GM21528 (cell line): Measurements from ENCODE around the gene NRSN1.
"Not testable (repeated sequence)": the region's sequence is repeated elsewhere in the genome, so short reads cannot be mapped to it uniquely, and the experiment has no call there.

Source experiments
- ATAC-seq: cut with Tn5 transposase; IDR thresholded peaks from one replicate; pipeline ENCODE4 v1.9.1; 2021; ENCODE audit warnings: mild to moderate bottlenecking, moderate library complexity; ENCODE audit not compliant: unreplicated experiment, low FRiP score

Gene NRSN1

DNA sequence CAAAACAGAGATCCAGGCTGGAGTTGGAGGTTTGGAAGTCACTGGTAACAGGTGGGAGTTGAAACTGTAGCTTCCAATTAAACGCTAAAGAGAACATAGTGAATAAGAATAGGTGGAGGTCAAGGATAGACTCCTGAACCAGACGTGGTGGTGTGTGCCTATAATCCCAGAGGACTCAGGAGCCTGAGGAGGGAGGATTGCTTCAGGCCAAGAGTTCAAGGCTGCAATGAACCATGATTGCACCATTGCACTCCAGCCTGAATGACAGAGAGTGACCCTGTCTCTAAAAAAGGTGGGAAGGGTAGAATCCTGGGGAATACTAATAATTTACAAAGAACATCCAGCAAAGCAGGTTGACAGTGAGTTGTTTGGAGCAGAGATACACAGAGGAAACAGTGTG is 13.6 kb downstream of the NRSN1 start:
- ATAC-seq = no peak

DNA sequence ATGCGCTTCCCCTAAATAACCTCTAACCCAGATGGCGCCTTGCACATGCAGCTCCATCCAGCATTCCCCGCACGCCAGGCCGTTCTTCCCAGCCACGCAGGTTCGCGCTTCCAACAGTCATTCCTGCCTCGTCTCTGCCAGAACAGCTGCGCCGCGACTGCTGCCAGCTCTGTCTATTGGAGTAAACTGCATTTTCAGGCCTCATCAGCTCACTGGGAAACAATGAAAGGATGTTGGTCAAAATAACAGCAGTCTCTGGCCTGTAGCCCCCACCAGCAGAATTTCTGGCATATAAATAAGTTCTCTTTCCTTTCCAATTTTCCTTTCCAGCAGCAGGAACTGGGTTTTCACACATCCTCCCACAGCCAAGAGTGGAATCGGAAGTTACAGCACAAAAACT is 14.6 kb downstream of the NRSN1 start:
- ATAC-seq = no peak

DNA sequence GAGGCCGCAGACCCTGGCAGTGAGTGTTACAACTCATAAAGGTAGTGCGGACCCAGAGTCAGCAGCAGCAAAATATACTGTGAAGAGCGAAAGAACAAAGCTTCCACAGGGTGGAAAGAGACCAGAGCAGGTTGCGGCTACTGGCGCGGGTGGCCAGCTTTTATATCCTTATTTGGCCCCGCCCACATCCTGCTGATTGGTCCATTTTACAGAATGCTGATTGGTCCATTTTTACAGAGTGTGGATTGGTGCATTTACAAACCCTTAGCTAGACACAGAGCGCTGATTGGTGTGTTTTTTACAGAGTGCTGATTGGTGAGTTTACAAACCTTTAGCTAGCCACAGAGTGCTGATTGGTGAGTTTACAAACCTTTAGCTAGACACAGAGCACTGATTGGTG is 16.7 kb downstream of the NRSN1 start:
- ATAC-seq = not testable (repeated sequence)

DNA sequence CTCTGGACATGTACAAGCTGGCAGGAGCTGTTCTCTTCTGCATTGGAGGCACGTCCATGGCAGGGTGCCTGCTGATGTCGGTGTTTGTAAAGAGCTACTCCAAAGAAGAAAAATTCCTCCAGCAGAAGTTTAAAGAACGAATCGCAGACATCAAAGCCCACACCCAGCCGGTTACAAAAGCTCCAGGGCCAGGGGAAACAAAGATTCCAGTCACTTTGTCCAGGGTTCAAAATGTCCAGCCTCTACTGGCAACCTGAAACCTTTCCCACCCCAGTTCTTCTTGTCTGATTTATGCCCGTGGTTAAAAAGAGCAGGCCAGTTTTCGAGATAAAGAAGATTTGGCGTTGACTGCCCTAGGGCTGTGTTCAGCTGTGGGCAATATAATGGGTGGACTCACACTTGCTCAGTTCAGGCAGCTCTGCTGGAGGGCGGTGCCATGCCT is 19.7 kb downstream of the NRSN1 start:
- ATAC-seq = no peak

DNA sequence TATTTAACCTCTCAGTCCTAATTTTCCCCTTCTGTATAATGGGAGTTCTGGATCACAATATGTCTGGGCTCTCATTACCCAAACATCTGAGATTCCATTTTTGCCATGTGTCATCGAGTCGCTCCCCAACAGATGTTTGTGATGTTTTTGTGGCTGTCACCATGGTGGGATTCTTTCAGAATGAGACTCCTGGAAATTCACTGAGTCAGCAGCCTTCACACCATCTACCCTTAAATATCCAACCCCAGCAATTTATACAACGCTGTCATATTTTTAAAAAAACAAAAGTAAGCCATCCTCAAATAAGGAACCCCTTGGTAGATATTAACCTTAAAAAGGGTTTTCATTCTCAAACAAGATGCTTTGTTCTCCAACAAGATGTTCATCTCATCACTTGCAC is 20.9 kb downstream of the NRSN1 start:
- ATAC-seq = no peak

DNA sequence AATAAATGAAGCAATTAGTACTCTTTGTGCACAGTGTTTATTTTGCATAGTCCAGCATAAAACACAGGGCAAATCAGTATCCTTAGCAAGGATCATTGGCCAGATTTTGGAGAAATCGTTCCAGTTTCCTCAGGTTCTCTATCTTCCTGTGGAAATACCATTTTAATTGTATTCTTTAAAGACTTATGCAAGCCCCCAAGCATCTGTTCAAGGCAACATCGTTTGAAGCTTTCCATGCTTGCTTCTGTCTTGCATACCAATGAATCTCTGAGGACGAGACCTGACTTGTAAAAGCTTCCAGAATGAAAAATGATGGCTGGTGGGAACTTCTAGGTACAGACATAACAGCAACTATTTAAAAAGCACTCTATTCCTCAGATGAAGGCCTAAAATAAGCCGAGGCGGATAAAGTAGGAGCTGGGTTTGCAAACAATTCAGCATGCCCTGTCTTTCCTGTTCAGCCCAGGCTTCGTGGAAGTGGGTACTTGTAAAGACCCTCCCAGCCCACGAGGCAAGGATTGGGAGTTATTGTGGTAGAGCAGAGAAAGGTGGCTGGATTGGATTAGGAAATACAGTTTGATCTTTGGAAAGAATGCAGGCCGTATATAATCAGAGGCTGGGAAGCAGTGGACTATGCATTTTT is 21.6 kb downstream of the NRSN1 start:
- no peak for ATAC-seq

DNA sequence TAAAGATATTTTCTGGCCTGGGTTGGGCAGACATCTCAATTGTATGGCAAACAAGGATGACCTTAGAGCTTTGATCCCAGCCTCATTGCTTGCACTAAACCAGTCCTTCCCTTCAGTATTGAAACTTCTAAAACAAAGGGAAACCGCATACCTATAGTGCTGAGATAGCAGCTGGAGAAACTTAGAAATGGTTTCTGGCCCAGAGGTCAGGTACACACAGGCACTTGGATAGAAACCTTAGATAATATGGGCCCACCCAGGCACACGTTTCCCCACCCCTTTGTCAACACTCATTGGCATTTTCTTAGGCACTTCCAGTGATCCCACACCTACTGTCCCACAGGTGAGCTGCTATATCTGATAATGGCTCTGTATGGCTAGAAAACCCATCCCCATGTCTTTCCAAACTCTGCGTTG is 22.1 kb downstream of the NRSN1 start:
- no peak for ATAC-seq

DNA sequence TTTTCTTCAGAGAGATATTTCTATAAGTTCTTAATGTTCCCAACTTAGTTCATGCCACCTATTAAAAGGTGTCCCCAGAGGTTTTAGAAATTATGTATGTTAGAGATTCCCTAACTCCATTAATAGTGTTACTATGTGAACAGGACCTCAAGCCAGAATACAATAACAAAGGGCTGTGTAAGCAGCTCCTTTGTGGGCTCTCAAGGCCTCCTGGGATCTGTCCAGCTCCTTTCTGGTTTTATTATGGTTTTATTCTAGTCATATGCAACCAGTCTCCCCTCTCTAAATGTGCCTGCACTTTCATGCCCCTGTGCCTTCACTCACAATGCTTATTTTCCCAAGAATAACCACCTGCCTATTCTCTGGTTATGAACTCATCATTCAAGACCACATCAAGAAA is 22.7 kb downstream of the NRSN1 start:
- ATAC-seq = no peak

DNA sequence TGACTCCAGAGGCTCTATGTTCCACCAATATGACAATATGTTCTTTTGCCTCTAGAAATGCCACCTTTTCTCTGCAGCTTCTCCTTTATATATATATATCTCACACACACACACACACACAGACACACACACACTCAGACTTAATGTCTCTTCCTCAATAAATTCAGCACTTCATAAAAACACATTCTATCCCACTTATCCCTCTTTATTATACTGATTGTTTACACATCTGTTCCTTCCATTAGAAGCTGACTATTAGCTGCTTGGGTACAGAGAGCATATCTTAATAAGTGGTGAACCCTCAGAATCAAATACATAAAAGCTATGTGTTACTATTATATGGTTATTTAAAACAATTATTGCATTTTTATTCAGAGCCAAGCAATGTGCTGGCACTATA is 23.3 kb downstream of the NRSN1 start:
- no peak for ATAC-seq

DNA sequence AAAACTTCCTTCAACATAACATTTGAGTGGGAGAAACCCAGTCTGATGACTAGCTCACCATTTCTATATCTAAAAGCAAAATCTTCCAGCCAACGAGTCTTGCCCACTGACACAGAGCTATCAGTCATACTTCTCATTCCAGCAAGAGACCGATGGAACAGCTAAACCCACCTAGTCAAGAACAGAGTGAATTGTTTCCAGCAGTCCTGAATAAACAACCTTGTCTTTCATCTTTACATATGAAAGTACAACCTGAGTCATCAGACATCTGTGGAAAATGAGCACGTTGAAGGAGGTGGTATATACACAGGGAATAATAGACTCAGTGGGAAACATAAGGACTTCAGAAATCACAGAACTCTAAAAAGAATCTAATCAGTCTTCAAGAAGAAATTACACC is 23.8 kb downstream of the NRSN1 start:
- no peak for ATAC-seq

DNA sequence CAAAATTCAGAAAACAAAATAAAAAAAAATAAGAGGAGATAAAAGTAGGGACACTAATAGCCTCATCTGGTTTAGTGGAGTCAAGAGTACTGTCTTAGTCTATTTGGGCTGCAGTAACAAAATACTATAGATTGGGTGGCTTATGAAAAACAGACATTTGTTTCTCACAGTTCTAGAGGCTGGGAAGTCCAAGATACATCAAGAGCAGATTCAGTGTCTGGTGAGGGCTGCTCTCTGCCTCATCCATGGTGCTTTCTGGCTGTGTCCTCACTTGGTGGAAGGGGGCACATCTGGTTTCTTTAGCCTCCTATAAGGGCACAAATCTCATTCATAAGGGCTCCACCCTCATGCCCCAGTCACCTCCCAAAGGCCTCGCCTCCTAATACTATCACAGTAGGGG is 26.0 kb downstream of the NRSN1 start:
- ATAC-seq = no peak

DNA sequence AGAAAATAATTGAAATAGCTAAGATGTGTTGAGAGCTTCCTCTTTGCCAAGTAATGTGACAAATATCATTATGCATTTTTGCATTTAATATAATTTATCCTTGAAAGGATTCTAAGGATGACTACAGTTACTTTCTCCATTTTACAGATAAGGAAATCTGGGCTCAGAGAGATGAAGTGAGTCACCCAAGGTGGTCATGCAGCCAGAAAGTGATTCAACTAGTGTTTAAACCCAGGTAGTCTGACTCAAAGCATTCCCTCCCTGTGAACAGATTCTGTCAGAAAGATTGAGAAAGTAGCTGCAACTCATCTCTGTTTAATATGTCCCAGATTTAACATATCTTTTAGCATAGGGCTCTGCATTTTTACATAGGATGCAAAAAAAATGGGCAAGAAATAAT is 28.1 kb downstream of the NRSN1 start:
- ATAC-seq = no peak

DNA sequence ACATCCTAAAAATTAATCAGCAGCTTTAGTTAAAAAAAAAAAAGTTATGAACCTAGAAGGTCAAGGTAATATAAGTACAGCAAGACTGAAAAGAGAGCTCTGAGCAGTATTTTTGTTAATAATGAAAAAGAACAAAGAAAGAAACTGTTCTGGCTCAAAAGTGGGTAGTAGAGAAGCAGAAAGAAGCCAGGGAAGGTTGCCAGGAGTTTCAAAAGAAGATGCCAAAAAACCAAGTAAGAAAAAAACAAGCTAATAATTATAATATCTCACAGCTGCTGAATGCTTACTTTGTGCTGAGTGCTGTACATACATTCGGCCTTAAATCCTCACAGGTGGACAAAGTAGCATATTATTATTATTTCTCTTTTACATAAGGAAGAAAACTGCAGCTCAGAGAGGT is 31.9 kb downstream of the NRSN1 start:
- ATAC-seq = no peak

DNA sequence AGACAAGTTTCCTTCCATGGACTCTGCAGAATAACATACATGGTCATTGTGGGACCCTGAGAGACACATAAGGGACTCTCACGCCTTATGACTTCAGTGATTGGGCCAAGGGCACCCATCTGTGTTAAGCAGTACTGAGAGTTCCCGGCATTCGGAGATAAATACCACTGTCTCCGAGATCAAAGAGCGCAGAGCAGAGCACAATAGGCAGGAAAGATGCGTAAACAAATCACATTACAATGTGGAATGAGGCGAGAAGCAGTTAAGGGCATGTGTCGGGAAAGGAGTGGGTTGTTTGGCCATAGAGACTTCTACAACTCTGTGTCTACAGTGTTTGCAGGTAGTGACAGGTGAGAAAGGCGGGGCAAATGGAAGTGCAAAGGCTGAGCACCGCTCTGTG is 57.6 kb downstream of the NRSN1 start:
- ATAC-seq = no peak

DNA sequence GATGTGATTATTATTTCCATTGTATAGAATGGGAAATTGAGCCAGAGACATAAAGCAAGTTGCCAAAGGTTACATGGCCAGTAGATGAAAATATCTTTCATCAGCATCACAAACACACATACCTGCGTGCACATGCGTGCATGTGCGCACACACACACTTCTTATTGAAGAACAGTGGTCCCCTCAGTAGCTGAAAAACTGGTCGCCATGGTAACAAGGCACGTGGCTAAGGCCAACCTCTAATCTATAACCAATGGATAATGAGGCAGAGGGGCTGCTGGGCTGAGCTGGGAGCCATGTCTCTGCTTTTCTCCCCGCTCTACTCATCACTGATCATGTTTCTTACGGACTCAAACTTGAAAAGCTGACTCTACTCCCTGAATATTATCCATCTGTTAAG is 60.3 kb downstream of the NRSN1 start:
- ATAC-seq = no peak

DNA sequence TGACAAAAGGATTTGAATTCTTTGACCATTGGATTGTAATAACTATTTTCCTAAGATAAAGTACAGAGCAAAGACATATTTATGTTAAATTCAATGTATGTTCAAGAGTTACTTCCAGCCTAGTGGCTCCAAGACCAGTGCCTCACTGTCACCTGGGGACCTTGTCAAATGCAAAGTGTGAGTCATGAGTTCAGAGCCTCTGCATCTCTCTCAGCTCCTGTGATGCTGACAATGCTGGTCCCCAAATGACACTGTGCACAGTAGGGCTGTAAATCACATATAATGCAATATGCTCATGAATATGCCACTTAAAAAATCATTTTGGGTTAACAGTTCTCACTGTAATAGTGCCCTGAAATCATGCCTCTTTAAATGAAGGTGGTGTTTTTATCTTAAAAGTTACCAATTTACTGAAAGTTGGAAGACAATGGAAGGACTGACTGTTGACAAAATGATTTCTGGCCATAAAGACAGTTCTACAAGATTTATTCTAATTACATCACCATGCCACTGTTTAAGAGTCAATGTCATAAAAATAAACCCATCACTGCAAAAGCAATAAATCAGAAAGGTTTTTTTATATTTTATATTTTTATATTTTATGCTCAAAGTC is 62.1 kb downstream of the NRSN1 start:
- no peak for ATAC-seq

DNA sequence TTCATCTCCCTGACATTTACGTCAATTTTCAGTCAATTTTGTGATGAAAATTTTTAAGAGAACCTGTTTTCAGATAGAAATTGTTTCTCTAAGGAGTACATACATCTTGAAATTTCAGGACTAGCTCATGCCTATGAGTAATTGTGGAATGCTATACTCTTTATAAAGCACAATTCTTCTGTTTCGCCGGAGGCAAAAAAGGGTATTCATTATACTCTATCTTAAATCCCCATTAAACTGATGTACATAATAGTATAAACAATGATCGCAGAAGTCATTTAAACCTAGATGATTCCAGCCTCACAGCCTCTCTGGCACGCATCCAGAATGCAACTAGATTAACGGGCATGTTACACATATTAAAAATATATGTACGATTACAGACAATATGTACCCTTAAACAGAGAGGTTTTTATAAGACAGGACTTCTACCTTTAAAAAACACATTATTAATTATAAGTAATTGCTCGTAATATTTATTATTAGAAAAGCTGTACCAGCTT is 62.6 kb downstream of the NRSN1 start:
- no peak for ATAC-seq

DNA sequence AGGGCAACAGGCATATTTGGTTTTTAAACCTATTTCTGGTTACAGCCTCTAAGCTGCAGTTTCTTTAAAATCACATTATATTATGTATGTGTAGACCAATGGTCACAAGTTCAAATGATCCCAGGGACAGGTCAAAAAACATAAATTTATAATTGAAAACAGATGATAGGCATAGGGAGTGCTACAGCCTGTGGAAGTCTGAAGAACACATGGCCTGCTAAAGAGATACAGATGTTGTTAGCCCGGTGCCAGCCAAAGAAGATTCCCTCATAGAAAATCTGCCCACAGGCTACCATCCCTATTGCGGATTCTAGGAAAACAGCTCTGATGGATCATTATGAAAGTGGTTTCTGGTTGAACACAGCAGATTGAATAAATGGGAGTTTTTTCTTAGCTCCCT is 65.3 kb downstream of the NRSN1 start:
- no peak for ATAC-seq

DNA sequence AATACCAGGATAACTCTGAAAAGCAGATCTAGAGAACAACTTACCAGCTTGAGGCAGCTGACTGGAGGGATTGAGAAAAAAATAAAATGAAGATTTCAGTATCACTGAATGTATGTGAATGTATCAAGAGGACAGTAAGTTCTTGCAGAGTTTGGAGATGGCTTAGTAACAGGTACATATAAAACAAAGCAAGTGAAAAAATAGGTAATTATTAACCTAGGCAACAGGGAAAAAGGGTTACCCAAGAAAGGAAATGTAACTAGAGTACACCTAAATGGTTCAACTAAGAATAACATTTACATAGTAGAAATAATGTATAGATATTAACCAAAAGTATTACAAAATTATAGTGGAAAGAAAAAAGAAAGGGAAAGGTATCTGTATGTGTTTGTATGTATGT is 67.3 kb downstream of the NRSN1 start:
- ATAC-seq = no peak

DNA sequence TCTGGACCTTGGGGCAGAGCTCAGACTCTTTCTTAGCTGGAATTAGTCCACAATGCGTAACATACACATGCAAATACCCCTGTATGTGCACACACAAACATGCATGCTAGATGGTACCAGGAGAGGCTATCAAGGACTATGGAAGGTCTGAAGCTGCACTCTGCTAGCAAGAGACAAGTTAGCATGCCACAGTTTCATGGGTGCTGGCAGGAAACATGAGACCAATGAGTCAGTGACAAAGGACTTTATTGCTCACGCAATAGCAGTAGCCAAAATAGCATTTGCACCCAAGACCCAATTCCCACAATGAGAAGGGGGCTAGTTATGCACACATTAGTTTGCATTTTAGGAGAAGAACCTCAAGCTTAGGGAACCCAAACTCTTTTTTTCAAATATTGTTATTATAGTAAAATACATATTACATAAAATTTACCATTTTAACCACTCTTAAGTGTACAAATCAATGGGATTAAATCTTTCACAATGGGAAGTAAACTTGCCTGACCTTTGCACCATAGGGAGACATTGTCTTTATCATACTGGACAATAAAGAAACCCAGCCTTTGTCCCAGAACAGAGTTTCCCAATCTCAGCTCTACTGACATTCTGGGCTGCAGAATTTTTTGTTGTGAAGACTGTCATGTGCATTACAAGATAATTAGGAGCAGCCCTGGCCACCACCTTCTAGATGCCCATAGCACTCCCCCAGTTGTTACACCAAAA is 69.1 kb downstream of the NRSN1 start:
- no peak for ATAC-seq

DNA sequence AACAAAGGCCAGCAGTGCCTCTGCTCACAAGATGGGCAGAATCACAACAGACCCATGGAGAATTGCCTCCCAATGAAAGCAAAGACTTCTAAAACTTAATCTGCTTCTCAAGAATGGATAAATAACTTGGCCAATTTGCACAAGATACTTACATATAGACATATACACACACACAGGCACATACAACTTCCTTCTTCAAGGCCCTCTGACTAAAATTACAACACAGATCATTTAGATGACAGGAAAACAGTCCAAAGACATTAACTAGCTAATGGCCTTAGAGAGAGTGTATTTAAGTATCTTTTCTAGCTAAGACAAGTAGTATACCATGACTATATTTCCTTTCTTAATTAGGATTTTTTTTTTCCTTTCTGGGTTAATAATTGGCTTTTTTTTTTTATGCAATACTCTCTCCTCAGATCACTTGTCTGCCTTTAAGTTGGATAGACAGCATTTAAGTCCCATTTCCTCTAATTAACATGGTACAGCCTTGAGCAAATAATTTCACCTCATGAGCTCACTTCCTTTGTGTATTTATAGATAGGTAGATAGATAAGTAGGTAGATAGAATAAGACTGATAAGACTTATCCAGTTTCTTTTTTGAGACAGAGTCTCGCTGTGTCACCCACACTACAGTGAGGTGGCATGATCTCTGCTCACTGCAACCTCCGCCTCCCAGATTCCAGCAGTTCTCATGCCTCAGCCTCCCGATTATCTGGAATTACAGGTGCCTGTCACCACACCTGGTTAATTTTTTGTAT is 70.0 kb downstream of the NRSN1 start:
- ATAC-seq = no peak
